Right cardiac atrium (tissue), 5 donors: ENCODE results near the gene TMEM163. TPM values are rescaled to one million over a fixed set of nuclear protein-coding genes. Genes with fewer than 3 reads are reported as not detected.
"Not testable (repeated sequence)": the region's sequence is repeated elsewhere in the genome, so short reads cannot be mapped to it uniquely, and the experiment has no call there.

Experiments
- ATAC-seq, 2 donors: fragments of 200-7000 bp; cut with Tn5 transposase; one replicate each; pipeline versions ENCODE4 v1.8.0 to v1.9.1; 2020; ENCODE audit warnings: moderate library complexity in 2 of 2, mild to moderate bottlenecking in 1 of 2
- DNase-seq, 3 donors: peaks; one replicate each; pipeline ENCODE4 v3.0.0-alpha.2; 2020
- H3K27ac ChIP-seq: one replicate; pipeline ENCODE4 v1.5.1; 2013; ENCODE audit warnings: mild to moderate bottlenecking, low read length, control low read depth, moderate library complexity
- H3K27me3 ChIP-seq: one replicate; pipeline ENCODE4 v1.6.1; 2013; ENCODE audit not compliant: control insufficient read depth, insufficient read depth
- H3K4me1 ChIP-seq: one replicate; pipeline ENCODE4 v1.6.1; 2013; ENCODE audit warnings: low read length; ENCODE audit not compliant: control insufficient read depth, insufficient read depth
- H3K4me3 ChIP-seq: one replicate; pipeline ENCODE4 v1.5.1; 2013; ENCODE audit warnings: low read length, control low read depth
- H3K9me3 ChIP-seq: one replicate; pipeline ENCODE4 v1.6.1; 2013; ENCODE audit warnings: low read length; ENCODE audit not compliant: control insufficient read depth
- WGBS: extraction: QIAGEN DNeasy Blood & Tissue Kit; methylation state at CpG from one replicate; pipeline ENCODE4 v1.1.7; 2013; 5-methylcytosine and 5-hydroxymethylcytosine counted together
- intact Hi-C, 4 donors: fragments of 100-400 bp; cut with DNase I; formaldehyde crosslinking; loops; one replicate each; pipeline versions ENCODE4 v1.11.0 to v1.14.0; 2022 to 2023
- polyA plus RNA-seq: library from polyadenylated mRNA; stranded (reverse); fragments of 200-250 nt; gene quantifications from one replicate; pipeline ENCODE4 v1.2.3, GENCODE V29; 2013
- total RNA-seq, 4 donors: library from RNA; stranded (reverse); fragmentation: NEBNext Ultra II Directional; extraction: Animal tissue kit (Norgen Biotek cat#: 25700); gene quantifications; one replicate each; pipeline ENCODE4 v1.2.1, GENCODE V29; 2021
- donor health status: healthy with polysubstance abuse.
- donor health status: DM: no; HTN: yes; CAD: no.
- donor health status: DM: no; HTN: no; CAD: no.
- donor health status: DM: no; HTN: yes; CAD: no; lungs with severe emphysema.
- donor health status: DM: yes; HTN: yes; CAD: no.

Gene TMEM163
- total and polyA plus RNA-seq, 5 donors: 3.3 to 7.1 (median 4.9) TPM

DNA sequence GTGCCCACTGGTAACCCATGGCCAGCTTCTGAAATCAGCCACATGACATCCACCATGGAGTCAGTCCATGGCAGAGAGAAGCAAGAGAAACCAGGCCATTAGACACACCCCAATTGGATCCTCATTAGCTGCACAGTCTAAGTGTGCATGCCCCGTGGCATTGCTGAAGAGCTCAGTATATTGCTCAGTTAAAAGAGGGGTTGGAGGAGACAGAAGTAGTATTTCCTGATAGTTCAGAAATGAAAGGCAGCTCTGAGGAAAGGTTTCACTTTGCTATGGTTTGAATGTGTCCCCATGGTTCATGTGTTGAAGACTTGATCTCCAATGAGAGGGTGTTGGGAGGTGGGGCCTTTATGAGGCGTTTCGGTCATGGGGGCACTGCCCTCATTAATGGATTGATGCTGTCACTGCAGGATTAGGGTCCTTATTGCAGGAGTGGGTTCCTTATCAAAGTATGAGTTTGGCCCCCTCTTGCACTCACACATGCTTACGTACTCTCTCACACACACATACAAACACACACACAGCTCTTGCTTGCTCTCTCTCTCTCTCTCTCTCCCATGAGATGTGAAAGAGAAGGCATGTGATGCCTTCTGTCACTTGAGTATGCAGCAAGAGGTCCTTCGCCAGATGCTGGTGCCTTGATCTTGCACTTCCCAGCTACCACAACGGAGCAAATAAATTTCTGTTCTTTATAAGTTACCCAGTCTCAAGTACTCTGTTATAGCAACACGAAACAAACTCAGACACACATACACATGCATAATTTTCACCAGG, 58.0 kb downstream of the TMEM163 start:
- H3K27ac ChIP-seq: no peak overlapping the region
- no peaks in the 10 kb centered on the region for H3K9me3 ChIP-seq
- no peak overlapping the region for H3K4me3 ChIP-seq
- WGBS: 77% methylated on average over 7 of the region's 7 CpGs
- ATAC-seq: no peak
- intact Hi-C loops: no loop called here
- DNase-seq: no peak
- H3K27me3 ChIP-seq: no peaks in the 10 kb centered on the region
- H3K4me1 ChIP-seq: peaks cover 2% of the 10 kb centered on the region

DNA sequence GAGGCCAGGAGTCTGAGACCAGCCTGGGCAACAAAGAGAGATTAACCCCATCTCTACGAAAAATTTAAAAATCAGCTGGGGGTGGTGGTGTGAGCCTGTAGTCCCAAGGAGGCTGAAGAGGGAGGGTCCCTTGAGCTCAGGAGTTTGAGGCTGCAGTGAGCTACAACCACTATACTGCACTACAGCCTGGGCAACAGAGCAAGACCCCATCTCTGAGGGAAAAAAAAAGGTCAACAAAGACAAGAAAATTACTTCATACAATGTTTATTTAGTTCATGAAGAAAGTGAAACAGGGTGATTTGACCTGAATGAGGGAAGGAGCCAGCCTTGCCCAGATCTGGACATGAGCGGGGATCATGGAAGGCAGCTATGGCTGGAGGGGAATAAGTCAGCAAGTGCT, 59.1 kb downstream of the TMEM163 start:
- H3K4me1 ChIP-seq: peaks cover 2% of the 10 kb centered on the region
- no peak overlapping the region for H3K27ac ChIP-seq
- 50% methylated on average over 2 of the region's 2 CpGs for WGBS
- ATAC-seq: no peak
- intact Hi-C loops: no loop called here
- H3K4me3 ChIP-seq: no peak overlapping the region
- H3K27me3 ChIP-seq: no peaks in the 10 kb centered on the region
- DNase-seq: no peak
- no peaks in the 10 kb centered on the region for H3K9me3 ChIP-seq

DNA sequence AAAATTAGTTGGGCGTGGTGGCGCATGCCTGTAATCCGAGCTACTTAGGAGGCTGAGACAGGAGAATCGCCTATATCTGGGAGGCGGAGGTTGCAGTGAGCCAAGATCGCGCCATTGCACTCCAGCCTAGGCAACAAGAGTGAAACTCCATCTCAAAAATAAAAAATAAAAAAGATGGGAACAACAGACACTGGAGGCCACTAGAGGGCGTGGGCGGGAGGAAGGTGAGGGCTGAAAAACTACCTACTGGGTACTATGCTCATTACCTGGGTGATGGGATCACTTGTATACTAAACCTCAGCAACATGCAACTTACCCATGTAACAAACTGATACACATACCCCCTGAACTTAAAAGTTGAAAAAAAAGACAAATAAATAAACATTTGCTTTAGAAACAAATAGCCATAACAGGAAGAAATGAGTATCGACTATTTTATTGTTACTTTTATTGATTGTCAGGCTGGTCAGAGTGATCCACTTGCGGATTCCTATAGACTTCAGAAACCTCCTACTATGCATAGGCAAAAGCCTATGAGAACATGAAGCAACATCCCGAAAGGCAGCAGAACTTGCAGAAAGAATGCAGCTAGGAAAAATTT, 61.0 kb downstream of the TMEM163 start:
- Histone ChIP-seq H3K27ac (no peak overlapping the region), H3K27me3 (no peaks in the 10 kb centered on the region), H3K4me1 (peaks cover 2% of the 10 kb centered on the region), H3K4me3 (no peak overlapping the region), H3K9me3 (no peaks in the 10 kb centered on the region)
- 81% methylated on average over 12 of the region's 12 CpGs for WGBS
- intact Hi-C loops: no loop called here
- DNase-seq: no peak
- ATAC-seq: no peak

DNA sequence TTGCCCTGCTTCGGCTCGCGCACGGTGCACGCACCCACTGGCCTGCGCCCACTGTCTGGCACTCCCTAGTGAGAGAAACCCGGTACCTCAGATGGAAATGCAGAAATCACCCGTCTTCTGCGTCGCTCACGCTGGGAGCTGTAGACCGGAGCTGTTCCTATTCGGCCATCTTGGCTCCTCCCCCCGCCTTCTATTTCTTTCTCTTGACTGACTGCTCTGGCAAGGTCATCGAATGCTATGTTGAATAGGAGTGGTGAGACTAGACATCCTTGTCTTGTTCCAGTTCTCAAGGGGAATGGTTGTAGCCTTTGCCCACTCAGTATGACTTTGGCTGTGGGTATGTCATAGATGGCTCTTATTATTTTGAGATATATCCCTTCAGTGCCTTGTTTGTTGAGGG, 62.4 kb downstream of the TMEM163 start:
- intact Hi-C loops, H3K4me3 ChIP-seq, H3K4me1 ChIP-seq, ATAC-seq, H3K27ac ChIP-seq, DNase-seq, H3K9me3 ChIP-seq, H3K27me3 ChIP-seq: not testable (repeated sequence)
- WGBS: 93% methylated on average over 8 of the region's 15 CpGs

DNA sequence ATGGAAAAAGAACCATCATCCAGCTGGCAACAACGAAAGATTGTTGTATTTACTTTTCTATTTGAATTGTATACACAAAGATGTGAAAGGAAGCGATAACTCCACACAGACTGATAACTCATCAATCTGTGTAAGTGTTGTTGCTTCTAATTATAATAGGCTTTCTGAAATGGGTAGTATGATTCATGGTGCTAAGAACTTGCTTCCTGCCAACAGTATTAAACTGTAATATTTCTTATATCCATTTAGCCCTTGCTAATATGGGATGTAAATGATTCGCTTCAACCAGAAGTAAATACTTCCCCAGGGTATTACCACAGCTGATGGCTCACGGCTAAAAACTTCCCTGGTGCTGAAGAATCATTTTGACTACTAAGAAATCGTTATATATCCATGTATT, 70.2 kb downstream of the TMEM163 start:
- Histone ChIP-seq H3K4me1 (no peaks in the 10 kb centered on the region), H3K4me3 (no peak overlapping the region), H3K9me3 (no peaks in the 10 kb centered on the region), H3K27ac (no peak overlapping the region), H3K27me3 (no peaks in the 10 kb centered on the region)
- WGBS: 61% methylated on average over 5 of the region's 5 CpGs
- no peak for DNase-seq
- intact Hi-C loops: no loop called here
- no peak for ATAC-seq

GRCh38 chr2:134647607-134648256, 71.1 kb downstream of the TMEM163 start:
- H3K27ac ChIP-seq: no peak overlapping the region
- no peaks in the 10 kb centered on the region for H3K9me3 ChIP-seq
- WGBS: 62% methylated on average over 10 of the region's 10 CpGs
- no peak overlapping the region for H3K4me3 ChIP-seq
- intact Hi-C loops: no loop called here
- DNase-seq (no peak), ATAC-seq (no peak)
- no peaks in the 10 kb centered on the region for H3K4me1 ChIP-seq
- no peaks in the 10 kb centered on the region for H3K27me3 ChIP-seq

- intact Hi-C loops: no loop called here
- no peak for ATAC-seq
- H3K27ac ChIP-seq: no peak overlapping the region
- no peaks in the 10 kb centered on the region for H3K9me3 ChIP-seq
- no peaks in the 10 kb centered on the region for H3K27me3 ChIP-seq
- H3K4me1 ChIP-seq: no peaks in the 10 kb centered on the region
- 88% methylated on average over 1 of the region's 1 CpG for WGBS
- no peak for DNase-seq
- no peak overlapping the region for H3K4me3 ChIP-seq
Observed at GRCh38 chr2:134642938-134643337, 75.9 kb downstream of the TMEM163 start.

GRCh38 chr2:134640494-134640893, 78.3 kb downstream of the TMEM163 start:
- no peak overlapping the region for H3K27ac ChIP-seq
- ATAC-seq (no peak), DNase-seq (no peak)
- no peak overlapping the region for H3K4me3 ChIP-seq
- no peaks in the 10 kb centered on the region for H3K27me3 ChIP-seq
- intact Hi-C loops: no loop called here
- no peaks in the 10 kb centered on the region for H3K9me3 ChIP-seq
- H3K4me1 ChIP-seq: no peaks in the 10 kb centered on the region
- WGBS: 68% methylated on average over 4 of the region's 4 CpGs

GRCh38 chr2:134639265-134639664, 79.5 kb downstream of the TMEM163 start:
- DNase-seq (no peak), ATAC-seq (no peak)
- no peaks in the 10 kb centered on the region for H3K9me3 ChIP-seq
- WGBS: 67% methylated on average over 2 of the region's 2 CpGs
- no peak overlapping the region for H3K27ac ChIP-seq
- H3K4me1 ChIP-seq: no peaks in the 10 kb centered on the region
- no peaks in the 10 kb centered on the region for H3K27me3 ChIP-seq
- intact Hi-C loops: no loop called here
- H3K4me3 ChIP-seq: no peak overlapping the region

DNA sequence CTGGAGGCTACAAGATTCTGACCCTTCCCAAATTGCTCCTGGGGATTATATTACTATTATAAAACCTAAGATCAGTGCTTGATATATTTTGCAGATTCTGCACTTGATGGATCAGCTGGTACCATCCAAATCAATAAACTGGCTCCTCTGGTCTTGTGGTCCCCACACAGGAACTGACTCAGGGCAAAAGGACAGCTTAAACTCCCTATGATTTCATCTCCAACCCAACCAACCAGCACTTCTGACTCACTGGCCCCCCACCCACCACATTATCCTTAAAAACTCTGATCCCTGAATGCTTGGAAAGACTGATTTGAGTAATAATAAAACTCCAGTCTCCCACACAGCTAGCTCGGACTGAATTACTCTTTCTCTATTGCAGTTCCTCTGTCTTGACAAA, 82.1 kb downstream of the TMEM163 start:
- ATAC-seq (no peak), DNase-seq (no peak)
- Histone ChIP-seq H3K27ac (no peak overlapping the region), H3K4me1 (no peaks in the 10 kb centered on the region), H3K4me3 (no peak overlapping the region), H3K9me3 (no peaks in the 10 kb centered on the region), H3K27me3 (no peaks in the 10 kb centered on the region)
- intact Hi-C loops: no loop called here
- 94% methylated on average over 1 of the region's 1 CpG for WGBS

DNA sequence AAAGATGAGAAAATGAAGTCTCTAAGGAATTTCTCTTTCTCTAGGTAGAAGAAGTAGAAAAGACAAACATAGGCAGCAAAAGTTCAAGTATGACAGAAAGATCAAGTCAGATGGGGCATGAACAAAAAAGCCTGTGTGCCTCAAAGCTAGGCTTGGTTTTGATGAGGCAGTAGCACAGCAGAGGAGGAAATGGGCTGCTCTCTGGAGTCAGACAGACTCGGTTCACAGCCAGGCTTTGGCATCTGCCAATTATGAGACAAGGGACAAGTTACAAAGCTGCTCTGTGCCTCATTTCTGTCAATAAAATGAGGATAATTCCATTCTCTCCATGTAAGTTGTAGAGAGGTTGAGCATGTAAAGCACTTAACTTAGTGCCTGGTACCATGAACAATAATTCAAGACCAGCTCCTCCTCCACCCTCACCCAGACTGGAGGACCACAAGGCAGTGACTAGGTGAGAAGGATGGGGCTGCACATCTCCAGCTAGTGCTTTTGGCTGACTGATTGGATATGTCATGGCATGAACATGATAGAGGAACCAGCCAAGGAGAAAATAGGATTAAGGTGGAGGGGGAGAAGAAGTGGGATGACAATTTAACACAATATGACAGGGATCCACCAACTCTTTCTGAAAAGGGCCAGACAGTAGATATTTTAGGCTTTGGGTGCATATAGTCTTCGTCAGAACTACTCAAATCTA, 84.6 kb downstream of the TMEM163 start:
- no peak for DNase-seq
- H3K27me3 ChIP-seq: no peaks in the 10 kb centered on the region
- ATAC-seq: no peak
- 66% methylated on average over 2 of the region's 2 CpGs for WGBS
- H3K4me3 ChIP-seq: no peak overlapping the region
- no peak overlapping the region for H3K27ac ChIP-seq
- H3K9me3 ChIP-seq: no peaks in the 10 kb centered on the region
- no peaks in the 10 kb centered on the region for H3K4me1 ChIP-seq
- intact Hi-C loops: no loop called here
